Neural cell (in vitro differentiated cells): ENCODE data around the gene TDP1. TPM values are rescaled to one million over a fixed set of nuclear protein-coding genes. Genes with fewer than 3 reads are reported as not detected.

ENCODE experiments used
- H2AFZ ChIP-seq: fragments of 200-600, 300-800 bp; sonication (generic), shearing (Covaris generic); 2 replicates; pipeline ENCODE4 v1.6.0; 2014; ENCODE audit warnings: low read depth, mild to moderate bottlenecking, antibody characterized with exemption, low read length, moderate library complexity
- H3F3A ChIP-seq: fragments of 200-600 bp; shearing (Covaris generic); 2 replicates; pipeline ENCODE4 v1.6.1; 2016; ENCODE audit warnings: mild to moderate bottlenecking, moderate library complexity, mixed read lengths, antibody characterized with exemption, low read length; ENCODE audit not compliant: insufficient read depth, poor library complexity, severe bottlenecking
- H3K27ac ChIP-seq: fragments of 200-600, 300-800 bp; sonication (generic), shearing (Covaris generic); 2 replicates; pipeline ENCODE4 v1.5.1; 2014; ENCODE audit warnings: mild to moderate bottlenecking, low read length, moderate library complexity
- H3K27me3 ChIP-seq: fragments of 300-800, 200-600 bp; sonication (generic), shearing (Covaris generic); 2 replicates; pipeline ENCODE4 v1.6.0; 2014; ENCODE audit warnings: mild to moderate bottlenecking, low read depth, low read length, moderate library complexity; ENCODE audit not compliant: insufficient read depth
- H3K36me3 ChIP-seq: fragments of 300-800, 200-600 bp; sonication (generic), shearing (Covaris generic); 2 replicates; pipeline ENCODE4 v1.5.1; 2014; ENCODE audit warnings: mild to moderate bottlenecking, antibody characterized with exemption, low read length, moderate library complexity; ENCODE audit not compliant: insufficient read depth
- H3K4me2 ChIP-seq: fragments of 300-800, 200-600 bp; sonication (generic), shearing (Covaris generic); 2 replicates; pipeline ENCODE4 v1.6.0; 2014; ENCODE audit warnings: mild to moderate bottlenecking, low read length
- H3K4me3 ChIP-seq: fragments of 300-800, 200-600 bp; sonication (generic), shearing (Covaris generic); 2 replicates; pipeline ENCODE4 v1.5.1; 2014; ENCODE audit warnings: mild to moderate bottlenecking, low read length, moderate library complexity
- H3K79me2 ChIP-seq: fragments of 200-600 bp; shearing (Covaris generic); replicated peaks from 2 replicates; pipeline ENCODE4 v1.6.0; 2014; ENCODE audit warnings: mild to moderate bottlenecking, low read length, moderate library complexity; ENCODE audit not compliant: insufficient read depth
- H3K9ac ChIP-seq: fragments of 300-800, 200-600 bp; sonication (generic), shearing (Covaris generic); 2 replicates; pipeline ENCODE4 v1.6.1; 2016; ENCODE audit warnings: mild to moderate bottlenecking, low read length, mixed read lengths
- H3K9me2 ChIP-seq: fragments of 200-600 bp; shearing (Covaris generic); 2 replicates; pipeline ENCODE4 v1.6.1; 2016; ENCODE audit warnings: mild to moderate bottlenecking, low read length, mixed read lengths; ENCODE audit not compliant: insufficient read depth
- H3K9me3 ChIP-seq: fragments of 200-600, 300-800 bp; sonication (generic), shearing (Covaris generic); 2 replicates; pipeline ENCODE4 v1.6.1; 2016; ENCODE audit warnings: mild to moderate bottlenecking, mixed run types, low read length, moderate library complexity, mixed read lengths
- H4K20me1 ChIP-seq: fragments of 200-600 bp; shearing (Covaris generic); 2 replicates; pipeline ENCODE4 v1.6.1; 2016; ENCODE audit warnings: mild to moderate bottlenecking, mixed run types; ENCODE audit not compliant: insufficient read depth
- EZH2 ChIP-seq: fragments of 200-600, 300-800 bp; shearing (Covaris generic), sonication (generic); IDR thresholded peaks from 2 replicates; pipeline ENCODE4 v1.6.1; 2014; ENCODE audit warnings: antibody characterized with exemption, low read length, borderline replicate concordance, mild to moderate bottlenecking; ENCODE audit not compliant: insufficient read depth, poor library complexity, severe bottlenecking
- MXI1 ChIP-seq: fragments of 450-650 bp; conservative IDR thresholded peaks from 2 replicates; pipeline ENCODE4 v1.6.1; 2014; ENCODE audit warnings: antibody characterized with exemption, mild to moderate bottlenecking; ENCODE audit not compliant: poor library complexity, severe bottlenecking
- RAD21 ChIP-seq: fragments of 450-650 bp; conservative IDR thresholded peaks from 2 replicates; pipeline ENCODE4 v1.6.1; 2014; ENCODE audit warnings: antibody characterized with exemption, mild to moderate bottlenecking, moderate library complexity
- REST ChIP-seq: IDR thresholded peaks from 2 replicates; pipeline ENCODE4 v1.6.1; 2012; ENCODE audit warnings: borderline replicate concordance
- SMC3 ChIP-seq: fragments of 450-650 bp; conservative IDR thresholded peaks from 2 replicates; pipeline ENCODE4 v1.6.1; 2014; ENCODE audit warnings: antibody characterized with exemption, mild to moderate bottlenecking, moderate library complexity; ENCODE audit not compliant: poor library complexity
- TAF1 ChIP-seq: IDR thresholded peaks from 2 replicates; pipeline ENCODE4 v1.6.1; 2012; ENCODE audit warnings: low read depth
- polyA plus RNA-seq: library from polyadenylated mRNA; depleted of rRNA; stranded (reverse); fragments of >200 nt; gene quantifications from 2 replicates; pipeline ENCODE4 v1.2.3, GENCODE V29; 2014

Gene TDP1
- polyA plus RNA-seq, 1 donor from 2014 or later, result 29.1 TPM

- Histone ChIP-seq H3K27me3 (no peaks in the 10 kb centered on the region), H3F3A (no peaks in the 10 kb centered on the region), H3K27ac (no peak overlapping the region), H3K9ac (no peak overlapping the region), H3K9me2 (no peaks in the 10 kb centered on the region), H4K20me1 (no peaks in the 10 kb centered on the region), H3K36me3 (no peaks in the 10 kb centered on the region), H3K79me2 (no peaks in the 10 kb centered on the region), H3K9me3 (no peaks in the 10 kb centered on the region), H3K4me3 (no peak overlapping the region), H2AFZ (no peak overlapping the region), H3K4me2 (no peak overlapping the region)
- TF ChIP-seq REST (no peak), MXI1 (no peak), RAD21 (no peak), EZH2 (no peak), TAF1 (no peak), SMC3 (no peak)
Observed at GRCh38 chr14:90093942-90094595, 138.3 kb downstream of the TDP1 start.

Other genes starting within 250 kb of the TDP1 start
- gene EFCAB11, start 1.2 kb upstream of the TDP1 start, polyA plus RNA-seq, result 7.9 and 10.2 TPM in 2 replicates
- gene KCNK13, start 106.1 kb downstream of the TDP1 start, polyA plus RNA-seq, result 0.11 TPM in 1 of 2 replicates, not detected in the other